K562 (cell line): Measurements from ENCODE around the gene TGM3. TPM values are rescaled to one million over a fixed set of nuclear protein-coding genes. Genes with fewer than 3 reads are reported as not detected.
A peak's percentile ranks its signal among the peaks of the same experiment; 100 is the strongest.

Source experiments
- ATAC-seq: fragments of 200-7000 bp; cut with Tn5 transposase; 3 replicates; pipeline ENCODE4 v1.9.1; 2020; ENCODE audit warnings: moderate library complexity
- BruUV-seq: library from RNA; stranded (reverse); fragments of 400-500 nt; replicated peaks from 2 replicates; lab custom pipeline; 2021; lab: Mats Ljungman, UMichigan
- CTCF ChIA-PET: fragments of 300-600 bp; formaldehyde crosslinking; extraction: SDS; loops from one replicate; lab custom pipeline; 2021; ENCODE audit warnings: low intra/inter-chr PET ratio; lab: Yijun Ruan, JAX
- POLR2A ChIA-PET: fragments of 300-600, 350-650 bp; sonication (Branson Sonifier 250); formaldehyde crosslinking; extraction: SDS; loops from one replicate; lab custom pipeline; 2021; ENCODE audit warnings: antibody characterized with exemption, inconsistent platforms; lab: Yijun Ruan, JAX
- DNase-seq, 4 experiments: peaks; one replicate each; pipeline versions ENCODE4 v3.0.0 to v3.0.0-alpha.2; 2011 to 2018; ENCODE audit warnings: low spot score in 3 of 4, mixed read lengths in 3 of 4; ENCODE audit errors: extremely low read depth in 1 of 4
- FAIRE-seq: peaks from 2 replicates; lab custom pipeline; 2011; peaks lifted over from hg19 to GRCh38; lab: Jason Lieb, UNC
- H2AFZ ChIP-seq: 2 replicates; pipeline ENCODE4 v1.6.0; 2011; ENCODE audit warnings: low read depth, low read length, control low read depth, inconsistent platforms
- H3K27ac ChIP-seq: fragments of 200-600 bp; 3 replicates; pipeline ENCODE4 v1.8.0; 2011; ENCODE audit warnings: low read depth, mild to moderate bottlenecking, control low read depth, inconsistent platforms, low read length, moderate library complexity, mixed read lengths; ENCODE audit errors: extremely low read depth
- H3K27me3 ChIP-seq, 2 experiments: fragments of 300-600 bp in 1 of 2; 2 replicates in 1 of 2; 3 replicates in 1 of 2; pipeline versions ENCODE4 v1.6.0 to v1.8.0; 2011; ENCODE audit warnings: inconsistent platforms in 2 of 2, low read length in 2 of 2, mild to moderate bottlenecking in 1 of 2, mixed read lengths in 1 of 2, moderate library complexity in 1 of 2; ENCODE audit not compliant: control insufficient read depth in 2 of 2, insufficient read depth in 2 of 2
- H3K36me3 ChIP-seq: fragments of 300-600 bp; 3 replicates; pipeline ENCODE4 v1.8.0; 2011; ENCODE audit warnings: mild to moderate bottlenecking, low read length, inconsistent platforms; ENCODE audit not compliant: control insufficient read depth, insufficient read depth
- H3K4me1 ChIP-seq, 2 experiments: fragments of 200-600 bp in 1 of 2; replicated peaks in 1 of 2; 2 replicates in 1 of 2; 3 replicates in 1 of 2; pipeline versions ENCODE4 v1.5.1 to v1.8.0; 2011; ENCODE audit warnings: inconsistent platforms in 2 of 2, low read length in 2 of 2, mild to moderate bottlenecking in 1 of 2, mixed read lengths in 1 of 2, moderate library complexity in 1 of 2; ENCODE audit not compliant: control insufficient read depth in 2 of 2, insufficient read depth in 2 of 2
- H3K4me2 ChIP-seq: 2 replicates; pipeline ENCODE4 v1.6.1; 2011; ENCODE audit warnings: low read length, control low read depth, inconsistent platforms, mixed read lengths; ENCODE audit not compliant: insufficient read depth
- H3K4me3 ChIP-seq: fragments of 200-600 bp; sonication (generic), shearing (Covaris generic); 2 replicates; pipeline ENCODE4 v1.5.1; 2016; ENCODE audit warnings: control low read depth, inconsistent platforms
- H3K79me2 ChIP-seq: fragments of 200-600 bp; 3 replicates; pipeline ENCODE4 v1.8.0; 2011; ENCODE audit warnings: low read length, inconsistent platforms; ENCODE audit not compliant: control insufficient read depth, insufficient read depth
- H3K9ac ChIP-seq, 2 experiments: 2 replicates each; pipeline versions ENCODE4 v1.6.0 to v1.6.1; 2011; ENCODE audit warnings: low read depth in 2 of 2, low read length in 2 of 2, control low read depth in 1 of 2, inconsistent platforms in 1 of 2, mild to moderate bottlenecking in 1 of 2, mixed read lengths in 1 of 2; ENCODE audit not compliant: insufficient read depth in 1 of 2
- H3K9me1 ChIP-seq: one replicate; pipeline ENCODE4 v1.6.0; 2011; ENCODE audit warnings: inconsistent platforms, mild to moderate bottlenecking, low read length, moderate library complexity; ENCODE audit not compliant: control insufficient read depth, insufficient read depth
- H3K9me3 ChIP-seq: replicated peaks from 2 replicates; pipeline ENCODE4 v1.5.1; 2011; ENCODE audit warnings: low read depth, low read length, inconsistent platforms; ENCODE audit not compliant: control insufficient read depth, insufficient read depth
- H4K20me1 ChIP-seq: replicated peaks from 2 replicates; pipeline ENCODE4 v1.6.1; 2011; ENCODE audit warnings: low read length, inconsistent platforms, mixed read lengths; ENCODE audit not compliant: control insufficient read depth, insufficient read depth
- BCOR ChIP-seq: fragments of 450-650 bp; IDR thresholded peaks from 2 replicates; pipeline ENCODE4 v1.6.1; 2016
- PHTF2 ChIP-seq: fragments of 250-450 bp; sonication (Bioruptor Pico); IDR thresholded peaks from 2 replicates; pipeline ENCODE4 v1.5.0; 2021; ENCODE audit warnings: mild to moderate bottlenecking
- RBM25 ChIP-seq: fragments of 200-400 bp; formaldehyde crosslinking; IDR thresholded peaks from 2 replicates; pipeline ENCODE4 v1.6.1; 2018; ENCODE audit warnings: low read length, low read depth, moderate library complexity; ENCODE audit not compliant: severe bottlenecking
- ZFP36 ChIP-seq: fragments of 150-350 bp; IDR thresholded peaks from 2 replicates; pipeline ENCODE4 v1.6.1; 2018; ENCODE audit warnings: low read length, low read depth; ENCODE audit not compliant: partially characterized antibody
- WGBS: fragments of 100-300 bp; shearing (Covaris generic); methylation state at CpG from one replicate; pipeline ENCODE4 v1.1.6; 2016; ENCODE audit warnings: low coverage, mixed read lengths; ENCODE audit not compliant: insufficient coverage; ENCODE audit errors: missing lambda C conversion rate; 5-methylcytosine and 5-hydroxymethylcytosine counted together
- in situ Hi-C: fragments of 300-500 bp; cut with MboI; formaldehyde crosslinking; loops from 4 replicates; pipeline ENCODE4 v1.15.0; 2018; ENCODE audit warnings: inconsistent platforms, mixed read lengths
- intact Hi-C: fragments of 100-400 bp; cut with micrococcal nuclease; formaldehyde crosslinking; loops from 2 replicates; pipeline ENCODE4 v1.14.2; 2022
- polyA plus RNA-seq, 8 experiments: library from polyadenylated mRNA; depleted of rRNA in 4 of 8; stranded (reverse) in 5 of 8; unstranded in 3 of 8; fragments of >200 nt; fragmentation: Nextera tagmentation in 2 of 8; fragmentation: Illumina TruSeq in 1 of 8; extraction: Ambion mirVana in 2 of 8; extraction: Trizol in 1 of 8; gene quantifications; 2 replicates each; pipeline versions ENCODE4 v1.2.1 to v1.2.3, GENCODE V29; 2011 to 2014; ENCODE audit warnings: inconsistent platforms in 1 of 8, missing spikeins in 1 of 8
- total RNA-seq, 7 experiments: library from RNA; depleted of rRNA in 6 of 7; stranded (reverse); fragments of >200 nt in 6 of 7; fragmentation: Illumina TruSeq in 2 of 7; extraction: Trizol in 2 of 7; gene quantifications; 2 replicates each; pipeline versions ENCODE4 v1.2.1 to v1.2.3, GENCODE V29; 2011 to 2021; ENCODE audit warnings: low replicate concordance in 1 of 7
- TF ChIP-seq, protein P1 (sequence below): fragments of 450-650 bp; IDR thresholded peaks from 2 replicates; pipeline ENCODE4 v1.6.1; 2018; ENCODE audit warnings: mild to moderate bottlenecking, low read depth; ENCODE audit not compliant: partially characterized antibody

The TGM3 gene
- total and polyA plus RNA-seq, 9 of the 15 experiments (the other 6 are each of a cell fraction or from before 2014, with no cell fraction given) = not detected

GRCh38 chr20:2378893-2379292, 83.1 kb downstream of the TGM3 start:
- ChIA-PET CTCF (no interaction called here), POLR2A (interaction anchor here (0.6 kb wide), 1 partner anchor 366 kb away, joined by 3 read pairs; no protein-coding TSS in a partner anchor)
- no peaks in the 10 kb centered on the region for H3K79me2 ChIP-seq
- peaks cover 0 to 26% of the 10 kb centered on the region in 2 experiments; a peak in 1 of 5 replicates for H3K27me3 ChIP-seq
- no peaks in the 10 kb centered on the region for H3K9me3 ChIP-seq
- no TSS peak for BruUV-seq
- in situ Hi-C loops = no loop called here
- intact Hi-C loops = no loop called here
- H3K9me1 ChIP-seq = no peaks in the 10 kb centered on the region
- TF ChIP-seq RBM25 (peak; percentile 48), BCOR (0 out of 2 replicates have a peak, but pooled peaks have one; percentile 35), ZFP36 (peak; percentile 41), PHTF2 (CRISPR knock-in tag) (no peak)
- TF ChIP-seq, protein P1, sequence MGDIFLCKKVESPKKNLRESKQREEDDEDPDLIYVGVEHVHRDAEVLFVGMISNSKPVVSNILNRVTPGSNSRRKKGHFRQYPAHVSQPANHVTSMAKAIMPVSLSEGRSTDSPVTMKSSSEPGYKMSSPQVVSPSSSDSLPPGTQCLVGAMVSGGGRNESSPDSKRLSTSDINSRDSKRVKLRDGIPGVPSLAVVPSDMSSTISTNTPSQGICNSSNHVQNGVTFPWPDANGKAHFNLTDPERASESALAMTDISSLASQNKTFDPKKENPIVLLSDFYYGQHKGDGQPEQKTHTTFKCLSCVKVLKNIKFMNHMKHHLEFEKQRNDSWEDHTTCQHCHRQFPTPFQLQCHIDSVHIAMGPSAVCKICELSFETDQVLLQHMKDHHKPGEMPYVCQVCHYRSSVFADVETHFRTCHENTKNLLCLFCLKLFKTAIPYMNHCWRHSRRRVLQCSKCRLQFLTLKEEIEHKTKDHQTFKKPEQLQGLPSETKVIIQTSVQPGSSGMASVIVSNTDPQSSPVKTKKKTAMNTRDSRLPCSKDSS = no peak
- no peaks in the 10 kb centered on the region for H3K4me1 ChIP-seq
- no peak overlapping the region for H3K27ac ChIP-seq
- no peaks in the 10 kb centered on the region for H3K36me3 ChIP-seq
- H3K9ac ChIP-seq = no peak overlapping the region
- no peak for FAIRE-seq
- 0% methylated on average over 6 of the region's 7 CpGs for WGBS
- H3K4me2 ChIP-seq = no peak overlapping the region
- ATAC-seq = no peak
- no peak for DNase-seq
- no peak overlapping the region for H3K4me3 ChIP-seq
- no peak overlapping the region for H2AFZ ChIP-seq
- no peaks in the 10 kb centered on the region for H4K20me1 ChIP-seq
